ENCODE results near the gene MINDY4.

The MINDY4 gene

GRCh38 chr7:30879139-30880124 lies 108.2 kb downstream of the MINDY4 start:
- no peak overlapping the region for H3K4me3 ChIP-seq (ENCODE audit: low read depth, low read length)
- DNase-seq (ENCODE audit: low read depth), result no peak
- no peak for TF ChIP-seq CTCF (IDR thresholded peaks at IDR 0.05; ENCODE audit: insufficient read depth, low read depth, low read length, missing control alignments)

GRCh38 chr7:30880125-30880720 lies 109.0 kb downstream of the MINDY4 start:
- no peak for DNase-seq (ENCODE audit: low read depth)
- TF ChIP-seq CTCF (IDR thresholded peaks at IDR 0.05; ENCODE audit: insufficient read depth, low read depth, low read length, missing control alignments), result no peak
- H3K4me3 ChIP-seq (ENCODE audit: low read depth, low read length), result no peak overlapping the region

- no peak overlapping the region for H3K4me3 ChIP-seq (ENCODE audit: low read depth, low read length)
- TF ChIP-seq CTCF (IDR thresholded peaks at IDR 0.05; ENCODE audit: insufficient read depth, low read depth, low read length, missing control alignments), result no peak
- no peak for DNase-seq (ENCODE audit: low read depth)
Measured at GRCh38 chr7:30880941-30881340, 109.7 kb downstream of the MINDY4 start.

GRCh38 chr7:30881448-30881847 lies 110.2 kb downstream of the MINDY4 start:
- DNase-seq (ENCODE audit: low read depth), result no peak
- TF ChIP-seq CTCF (IDR thresholded peaks at IDR 0.05; ENCODE audit: insufficient read depth, low read depth, low read length, missing control alignments), result no peak
- H3K4me3 ChIP-seq (ENCODE audit: low read depth, low read length), result no peak overlapping the region

- no peak overlapping the region for H3K4me3 ChIP-seq (ENCODE audit: low read depth, low read length)
- no peak for TF ChIP-seq CTCF (IDR thresholded peaks at IDR 0.05; ENCODE audit: insufficient read depth, low read depth, low read length, missing control alignments)
- DNase-seq (ENCODE audit: low read depth), result no peak
Measured at GRCh38 chr7:30884881-30885280, 113.7 kb downstream of the MINDY4 start.

- no peak for DNase-seq (ENCODE audit: low read depth)
Measured at GRCh38 chr7:30886608-30887011, 115.4 kb downstream of the MINDY4 start.

More at GRCh38 chr7:30886608-30887011, 115.4 kb downstream of the MINDY4 start:
- no peak overlapping the region for H3K4me3 ChIP-seq (ENCODE audit: low read depth, low read length)
- no peak for TF ChIP-seq CTCF (IDR thresholded peaks at IDR 0.05; ENCODE audit: insufficient read depth, low read depth, low read length, missing control alignments)

Measured in GM12865 (cell line).